SU-DHL-6 (cell line): ENCODE measurements around the gene TDRD1.

Experiments
- H2AFZ ChIP-seq: fragments of 200-600 bp; sonication (generic); 2 replicates; pipeline ENCODE4 v1.6.1; 2014; ENCODE audit warnings: low read depth, mild to moderate bottlenecking, moderate library complexity, mixed read lengths, antibody characterized with exemption, low read length; ENCODE audit not compliant: severe bottlenecking
- H3F3A ChIP-seq: fragments of 200-600 bp; shearing (Covaris generic); 2 replicates; pipeline ENCODE4 v1.6.0; 2016; ENCODE audit warnings: antibody characterized with exemption, mild to moderate bottlenecking; ENCODE audit not compliant: insufficient read depth
- H3K27ac ChIP-seq: fragments of 200-600 bp; sonication (generic); 2 replicates; pipeline ENCODE4 v1.5.1; 2016; ENCODE audit warnings: low read depth, mild to moderate bottlenecking, low read length, moderate library complexity, mixed read lengths
- H3K27me3 ChIP-seq: fragments of 200-600 bp; sonication (generic), shearing (Covaris generic); 2 replicates; pipeline ENCODE4 v1.6.0; 2014; ENCODE audit warnings: mild to moderate bottlenecking, low read length
- H3K36me3 ChIP-seq: fragments of 200-600 bp; sonication (generic); 2 replicates; pipeline ENCODE4 v1.6.1; 2014; ENCODE audit warnings: mild to moderate bottlenecking, low read length, mixed read lengths
- H3K4me2 ChIP-seq: fragments of 300-600, 200-600 bp; shearing (Covaris generic), sonication (generic); 2 replicates; pipeline ENCODE4 v1.6.0; 2014; ENCODE audit warnings: low read length, low read depth, mild to moderate bottlenecking; ENCODE audit not compliant: poor library complexity, severe bottlenecking
- H3K4me3 ChIP-seq: fragments of 200-600 bp; sonication (generic); 2 replicates; pipeline ENCODE4 v1.5.1; 2014; ENCODE audit warnings: antibody characterized with exemption, low read length, mild to moderate bottlenecking, mixed read lengths; ENCODE audit not compliant: insufficient read depth, poor library complexity, severe bottlenecking
- H3K79me2 ChIP-seq: fragments of 200-600 bp; sonication (generic); 2 replicates; pipeline ENCODE4 v1.6.1; 2014; ENCODE audit warnings: mild to moderate bottlenecking, low read length, moderate library complexity; ENCODE audit not compliant: insufficient read depth
- H3K9ac ChIP-seq: fragments of 200-600 bp; sonication (generic); 2 replicates; pipeline ENCODE4 v1.7.0; 2014; ENCODE audit warnings: mild to moderate bottlenecking, low read length
- H3K9me2 ChIP-seq: fragments of 200-600 bp; sonication (generic); replicated peaks from 2 replicates; pipeline ENCODE4 v1.6.1; 2014; ENCODE audit warnings: low read length; ENCODE audit not compliant: insufficient read depth
- H3K9me3 ChIP-seq: fragments of 200-600 bp; sonication (generic); 2 replicates; pipeline ENCODE4 v1.6.1; 2014; ENCODE audit warnings: low read length, mixed read lengths; ENCODE audit not compliant: insufficient read depth
- H4K20me1 ChIP-seq: fragments of 200-600 bp; sonication (generic); 2 replicates; pipeline ENCODE4 v1.6.1; 2014; ENCODE audit warnings: low read depth, mild to moderate bottlenecking, antibody characterized with exemption, low read length, moderate library complexity, mixed read lengths
- EZH2phosphoT487 ChIP-seq: fragments of 200-600 bp; sonication (generic), shearing (Covaris generic); conservative IDR thresholded peaks from 2 replicates; pipeline ENCODE4 v1.6.1; 2018; ENCODE audit warnings: mild to moderate bottlenecking, antibody characterized with exemption, low read length, moderate library complexity, mixed read lengths
- TF ChIP-seq, protein P1 (sequence below): fragments of 200-600 bp; sonication (generic); IDR thresholded peaks from one replicate; pipeline ENCODE4 v1.5.1; 2017; ENCODE audit warnings: antibody characterized with exemption, mild to moderate bottlenecking, low read length, moderate library complexity; ENCODE audit not compliant: insufficient read depth, poor library complexity, severe bottlenecking

Gene TDRD1

DNA sequence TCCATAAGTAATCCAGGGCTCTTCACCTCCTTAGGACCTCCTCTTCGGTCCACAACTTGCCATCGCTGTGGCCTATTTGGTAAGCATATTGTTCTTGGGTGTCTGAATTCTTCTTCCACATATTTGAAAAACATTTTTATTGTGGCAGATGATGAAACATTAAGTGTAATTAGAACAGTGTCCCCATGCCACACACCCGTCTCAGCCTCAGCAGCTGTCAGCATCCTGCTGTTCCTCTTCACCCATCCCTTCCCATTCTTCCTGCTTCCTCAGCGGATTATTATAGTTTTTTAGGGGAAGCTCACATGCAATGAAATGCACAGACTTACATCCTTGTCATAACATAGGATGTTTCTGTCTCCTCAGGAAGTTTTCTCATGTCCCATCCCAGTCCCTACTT, 20.1 kb downstream of the TDRD1 start:
- no peak overlapping the region for H3K4me3 ChIP-seq
- H3K4me2 ChIP-seq = no peak overlapping the region
- no peaks in the 10 kb centered on the region for H3K79me2 ChIP-seq
- H3K9me3 ChIP-seq = no peaks in the 10 kb centered on the region
- no peaks in the 10 kb centered on the region for H3K9me2 ChIP-seq
- TF ChIP-seq, protein P1, sequence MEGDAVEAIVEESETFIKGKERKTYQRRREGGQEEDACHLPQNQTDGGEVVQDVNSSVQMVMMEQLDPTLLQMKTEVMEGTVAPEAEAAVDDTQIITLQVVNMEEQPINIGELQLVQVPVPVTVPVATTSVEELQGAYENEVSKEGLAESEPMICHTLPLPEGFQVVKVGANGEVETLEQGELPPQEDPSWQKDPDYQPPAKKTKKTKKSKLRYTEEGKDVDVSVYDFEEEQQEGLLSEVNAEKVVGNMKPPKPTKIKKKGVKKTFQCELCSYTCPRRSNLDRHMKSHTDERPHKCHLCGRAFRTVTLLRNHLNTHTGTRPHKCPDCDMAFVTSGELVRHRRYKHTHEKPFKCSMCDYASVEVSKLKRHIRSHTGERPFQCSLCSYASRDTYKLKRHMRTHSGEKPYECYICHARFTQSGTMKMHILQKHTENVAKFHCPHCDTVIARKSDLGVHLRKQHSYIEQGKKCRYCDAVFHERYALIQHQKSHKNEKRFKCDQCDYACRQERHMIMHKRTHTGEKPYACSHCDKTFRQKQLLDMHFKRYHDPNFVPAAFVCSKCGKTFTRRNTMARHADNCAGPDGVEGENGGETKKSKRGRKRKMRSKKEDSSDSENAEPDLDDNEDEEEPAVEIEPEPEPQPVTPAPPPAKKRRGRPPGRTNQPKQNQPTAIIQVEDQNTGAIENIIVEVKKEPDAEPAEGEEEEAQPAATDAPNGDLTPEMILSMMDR = no peak
- TF ChIP-seq EZH2phosphoT487 = no peak
- H3F3A ChIP-seq = no peaks in the 10 kb centered on the region
- H3K9ac ChIP-seq = no peak overlapping the region
- no peaks in the 10 kb centered on the region for H4K20me1 ChIP-seq
- H3K27ac ChIP-seq = no peak overlapping the region
- 0 out of 2 replicates have a peak, but pooled peaks cover 3% of the 10 kb centered on the region for H3K27me3 ChIP-seq
- no peak overlapping the region for H2AFZ ChIP-seq
- no peaks in the 10 kb centered on the region for H3K36me3 ChIP-seq

DNA sequence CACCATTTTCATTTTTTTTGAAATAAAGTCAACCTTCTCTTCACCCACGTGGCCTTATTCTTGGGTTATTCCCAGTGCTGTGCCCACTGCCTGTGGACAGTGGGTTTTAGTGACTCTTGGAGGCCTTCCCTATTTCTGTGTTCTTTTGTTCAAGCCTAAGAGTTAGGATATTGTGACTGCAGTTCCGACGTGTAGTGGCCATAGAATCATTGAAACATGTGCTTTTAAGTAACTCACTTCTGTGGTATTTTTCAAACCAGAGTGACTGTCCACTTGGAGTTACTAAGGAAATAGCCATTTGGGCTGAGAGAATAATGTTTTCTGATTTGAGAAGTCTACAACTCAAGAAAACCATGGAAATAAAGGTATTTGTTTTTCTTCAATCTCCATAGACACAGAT, 23.7 kb downstream of the TDRD1 start:
- no peaks in the 10 kb centered on the region for H3K36me3 ChIP-seq
- H3K9me3 ChIP-seq = no peaks in the 10 kb centered on the region
- H2AFZ ChIP-seq = no peak overlapping the region
- no peak overlapping the region for H3K9ac ChIP-seq
- H4K20me1 ChIP-seq = no peaks in the 10 kb centered on the region
- no peak overlapping the region for H3K4me3 ChIP-seq
- no peaks in the 10 kb centered on the region for H3K9me2 ChIP-seq
- H3K4me2 ChIP-seq = no peak overlapping the region
- no peaks in the 10 kb centered on the region for H3F3A ChIP-seq
- H3K27me3 ChIP-seq = no peaks in the 10 kb centered on the region
- H3K79me2 ChIP-seq = no peaks in the 10 kb centered on the region
- H3K27ac ChIP-seq = no peak overlapping the region
- no peak for TF ChIP-seq EZH2phosphoT487
- TF ChIP-seq, protein P1 = no peak

DNA sequence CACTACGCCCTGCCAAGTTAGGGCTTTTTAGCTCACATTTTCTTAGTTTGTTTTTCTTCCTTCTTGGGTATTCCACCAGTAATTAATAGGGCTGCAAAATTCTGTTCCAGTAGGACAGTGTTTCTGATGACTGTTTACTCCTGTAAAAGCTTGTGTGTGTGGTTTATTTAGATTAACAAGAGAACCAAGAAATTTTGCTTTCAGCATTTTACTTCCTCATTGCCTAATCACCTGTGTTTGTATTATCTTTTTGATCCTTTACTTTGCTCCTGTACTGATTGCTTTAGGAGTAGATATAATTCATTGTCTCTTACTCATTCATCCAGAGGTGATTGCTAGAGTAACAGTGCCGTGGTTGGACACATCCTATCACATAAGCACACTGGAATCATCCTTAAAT, 27.7 kb downstream of the TDRD1 start:
- Histone ChIP-seq H3K4me3 (no peak overlapping the region), H3K27me3 (peaks cover 3% of the 10 kb centered on the region; the same call in 1 of the 2 replicates), H3F3A (no peaks in the 10 kb centered on the region), H3K4me2 (no peak overlapping the region), H2AFZ (no peak overlapping the region), H3K36me3 (no peaks in the 10 kb centered on the region), H3K9ac (no peak overlapping the region), H3K27ac (no peak overlapping the region), H4K20me1 (no peaks in the 10 kb centered on the region), H3K9me2 (no peaks in the 10 kb centered on the region), H3K79me2 (no peaks in the 10 kb centered on the region), H3K9me3 (no peaks in the 10 kb centered on the region)
- TF ChIP-seq, protein P1 = no peak
- TF ChIP-seq EZH2phosphoT487 = no peak
